GM21723 (cell line): Measurements from ENCODE around the gene SLC25A25.
"Not testable (repeated sequence)": the region's sequence is repeated elsewhere in the genome, so short reads cannot be mapped to it uniquely, and the experiment has no call there.

Source experiments
- ATAC-seq: cut with Tn5 transposase; IDR thresholded peaks from one replicate; pipeline ENCODE4 v1.9.1; 2021; ENCODE audit warnings: mild to moderate bottlenecking, moderate library complexity; ENCODE audit not compliant: unreplicated experiment

SLC25A25 gene

DNA sequence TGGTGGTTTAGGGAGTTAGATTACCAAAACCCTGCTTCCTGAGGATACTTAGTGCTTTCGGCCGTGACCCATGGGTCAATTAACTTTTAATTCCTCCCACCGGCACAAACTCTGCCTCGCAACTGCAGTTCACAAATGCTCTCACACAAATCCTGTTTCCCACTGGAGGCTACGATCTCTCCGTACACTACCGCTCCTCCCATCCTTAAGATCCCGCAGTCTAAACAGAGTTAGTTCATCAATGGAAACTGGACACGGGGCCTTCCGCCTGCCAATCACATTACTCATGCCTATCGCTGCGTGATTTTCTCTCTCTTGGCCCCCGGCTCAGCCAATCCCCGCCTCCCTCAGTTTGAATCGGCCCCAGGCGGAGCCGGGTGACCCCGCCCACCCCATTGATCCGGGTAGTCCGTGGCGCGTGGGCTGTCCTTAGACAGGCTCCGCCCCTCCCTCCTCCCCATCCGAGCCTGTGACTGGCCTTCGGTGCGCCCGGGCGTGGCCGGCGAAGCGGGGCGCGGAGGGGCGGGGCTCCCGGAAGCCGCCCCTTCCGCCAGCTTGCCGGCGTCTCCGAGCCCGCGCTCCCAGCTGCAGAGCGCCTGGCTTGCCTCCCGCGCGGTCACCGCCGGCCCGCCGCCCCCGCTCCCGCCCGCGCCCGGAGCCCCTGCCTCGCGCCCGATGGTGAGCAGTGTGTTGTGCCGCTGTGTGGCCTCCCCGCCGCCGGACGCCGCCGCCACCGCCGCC is at the start of gene SLC25A25:
SLC25A25 (plus strand) TSS at position 588 of the 741 bp plus-strand sequence; CDS start at position 676, 88 bp downstream.
- peak; percentile 65 for ATAC-seq

DNA sequence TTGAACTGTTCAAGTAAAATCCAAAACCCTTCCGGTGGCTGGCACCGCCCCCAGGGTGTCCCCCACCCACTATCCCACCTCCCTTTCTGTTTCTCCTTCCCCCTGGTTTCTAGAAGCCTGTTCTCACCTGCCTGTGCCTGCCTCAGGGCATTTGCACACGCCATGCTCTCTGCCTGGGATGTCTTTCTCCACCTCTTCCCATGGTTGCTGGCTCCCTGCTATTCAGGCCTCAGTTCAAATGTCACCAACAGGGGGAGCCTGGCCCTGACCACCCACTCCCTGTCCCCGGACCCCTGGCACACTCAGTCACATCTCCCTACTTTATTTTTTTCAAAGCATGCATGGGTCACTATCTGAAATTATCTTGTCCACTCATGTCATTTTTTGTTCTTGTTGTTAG is 47.3 kb upstream of the SLC25A25 start:
- ATAC-seq = no peak

DNA sequence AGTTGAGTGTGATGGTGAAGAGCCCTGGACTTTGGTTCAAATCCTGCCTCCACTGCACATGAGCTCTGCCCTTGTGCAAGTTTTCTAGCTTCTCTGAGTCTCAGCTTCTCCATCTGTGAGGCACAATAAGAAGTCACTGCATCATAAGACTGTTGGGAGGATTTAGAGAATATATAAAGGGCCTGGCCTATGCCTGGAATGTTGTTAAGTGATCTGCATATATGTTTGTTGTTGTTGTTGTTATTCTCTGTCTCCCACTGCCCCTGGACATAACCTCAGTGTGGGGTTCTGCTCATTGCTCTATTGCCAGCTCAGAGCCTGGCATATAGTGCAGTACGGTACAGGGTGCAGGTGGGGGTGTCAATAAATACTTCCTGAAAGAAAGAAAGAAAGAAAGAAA is 46.9 kb upstream of the SLC25A25 start:
- ATAC-seq = no peak

DNA sequence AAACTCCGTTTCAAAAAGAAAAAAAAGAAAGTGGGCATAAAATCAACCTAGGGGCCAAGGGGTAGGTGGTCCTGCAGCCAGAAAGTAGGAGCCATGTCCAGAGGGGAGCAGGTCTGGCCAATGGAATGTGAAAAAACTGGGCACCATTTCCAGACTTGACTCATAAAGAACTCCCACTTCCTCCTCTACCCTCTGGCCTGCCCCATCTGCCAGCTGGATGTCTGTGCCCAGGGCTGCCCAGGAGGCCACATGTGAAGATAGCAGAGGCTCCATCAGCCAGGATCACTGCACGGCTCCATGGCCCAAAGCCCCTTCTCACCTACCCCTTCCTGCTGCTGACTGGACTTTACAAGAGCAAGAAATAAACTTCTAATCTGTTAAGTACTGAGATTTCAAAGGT is 45.1 kb upstream of the SLC25A25 start:
- ATAC-seq = no peak

DNA sequence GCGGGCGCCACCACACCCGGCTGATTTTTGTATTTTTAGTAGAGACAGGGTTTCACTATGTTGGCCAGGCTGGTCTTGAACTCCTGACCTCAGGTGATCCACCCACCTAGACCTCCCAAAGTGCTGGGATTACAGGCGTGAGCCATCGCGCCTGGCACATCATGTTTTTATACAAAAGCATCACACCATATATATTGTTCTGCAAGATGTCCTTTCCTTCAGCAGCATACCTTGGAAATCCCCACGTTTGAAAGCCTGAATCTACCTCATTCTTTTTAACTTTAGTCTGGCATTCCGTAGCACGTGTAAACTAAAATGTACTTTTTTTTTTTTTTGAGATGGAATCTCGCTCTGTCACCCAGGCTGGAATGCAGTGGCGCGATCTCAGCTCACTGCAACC is 44.4 kb upstream of the SLC25A25 start:
- not testable (repeated sequence) for ATAC-seq

DNA sequence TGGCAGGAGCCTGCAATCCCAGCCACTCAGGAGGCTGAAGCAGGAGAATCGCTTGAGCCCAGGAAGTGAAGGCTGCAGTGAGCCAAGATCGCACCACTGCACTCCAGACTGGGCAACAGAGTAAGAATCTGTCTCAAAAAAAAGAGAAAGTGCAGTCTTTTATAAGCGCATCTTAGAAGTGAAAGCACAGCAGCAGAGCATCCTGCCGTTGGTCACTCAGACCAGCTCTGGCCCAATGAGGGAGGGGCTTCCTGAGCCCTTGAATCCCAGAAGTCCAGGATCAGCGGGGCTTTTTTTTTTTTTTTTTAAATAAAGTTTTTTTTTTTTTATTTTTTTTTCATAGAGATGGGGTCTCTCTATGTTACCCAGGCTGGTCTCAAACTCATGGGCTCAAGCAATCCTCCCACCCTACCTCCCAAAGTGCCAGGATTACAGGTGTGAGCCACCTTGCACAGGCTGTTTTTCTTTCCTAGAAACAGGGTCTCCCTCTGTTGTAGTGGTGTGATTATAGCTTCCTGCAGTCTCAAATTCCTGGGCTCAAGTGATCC is 43.2 kb upstream of the SLC25A25 start:
- ATAC-seq = no peak

DNA sequence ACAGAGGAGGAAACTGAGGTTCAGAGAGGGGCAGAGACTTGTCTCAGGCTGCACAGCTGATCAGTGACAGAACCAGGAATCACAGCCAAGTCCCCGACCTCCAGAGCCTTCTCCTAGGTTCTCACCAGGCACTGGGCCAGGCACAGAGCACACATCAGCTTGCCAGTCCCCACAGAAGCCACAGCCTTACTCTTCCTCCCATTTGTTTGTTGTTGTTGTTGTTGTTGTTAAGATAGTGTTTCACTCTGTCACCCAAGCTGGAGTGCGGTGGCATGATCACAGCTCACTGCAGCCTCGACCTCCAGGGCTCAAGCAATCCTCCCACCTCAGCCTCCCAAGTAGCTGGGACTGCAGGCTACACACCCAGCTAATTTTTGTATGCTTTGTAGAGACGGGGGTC is 42.3 kb upstream of the SLC25A25 start:
- no peak for ATAC-seq

DNA sequence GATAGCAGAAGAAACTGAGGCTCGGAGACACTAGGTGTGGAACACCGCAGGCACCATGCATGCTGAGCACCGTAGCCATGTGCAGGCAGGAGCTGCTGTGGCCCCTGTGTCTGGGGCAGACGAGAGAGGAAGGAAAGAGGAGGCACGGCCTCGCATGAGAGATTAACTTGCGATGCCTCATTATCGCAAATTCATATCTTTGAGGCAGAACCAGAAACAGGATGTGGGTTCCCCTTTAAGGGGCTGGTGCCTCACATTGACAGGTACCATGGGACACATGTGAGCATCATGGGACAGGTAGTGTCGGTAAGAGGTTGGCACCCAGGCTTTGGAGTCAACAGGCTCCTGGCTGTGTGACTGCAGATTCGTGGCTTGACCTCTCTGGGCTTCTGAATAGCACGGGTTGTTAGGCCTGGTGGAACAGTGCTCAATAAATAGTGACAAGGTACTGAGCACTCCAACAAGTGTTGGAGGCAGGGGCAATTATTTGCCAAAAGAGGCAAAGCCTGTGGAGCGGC is 41.7 kb upstream of the SLC25A25 start:
- peak; percentile 58 for ATAC-seq

DNA sequence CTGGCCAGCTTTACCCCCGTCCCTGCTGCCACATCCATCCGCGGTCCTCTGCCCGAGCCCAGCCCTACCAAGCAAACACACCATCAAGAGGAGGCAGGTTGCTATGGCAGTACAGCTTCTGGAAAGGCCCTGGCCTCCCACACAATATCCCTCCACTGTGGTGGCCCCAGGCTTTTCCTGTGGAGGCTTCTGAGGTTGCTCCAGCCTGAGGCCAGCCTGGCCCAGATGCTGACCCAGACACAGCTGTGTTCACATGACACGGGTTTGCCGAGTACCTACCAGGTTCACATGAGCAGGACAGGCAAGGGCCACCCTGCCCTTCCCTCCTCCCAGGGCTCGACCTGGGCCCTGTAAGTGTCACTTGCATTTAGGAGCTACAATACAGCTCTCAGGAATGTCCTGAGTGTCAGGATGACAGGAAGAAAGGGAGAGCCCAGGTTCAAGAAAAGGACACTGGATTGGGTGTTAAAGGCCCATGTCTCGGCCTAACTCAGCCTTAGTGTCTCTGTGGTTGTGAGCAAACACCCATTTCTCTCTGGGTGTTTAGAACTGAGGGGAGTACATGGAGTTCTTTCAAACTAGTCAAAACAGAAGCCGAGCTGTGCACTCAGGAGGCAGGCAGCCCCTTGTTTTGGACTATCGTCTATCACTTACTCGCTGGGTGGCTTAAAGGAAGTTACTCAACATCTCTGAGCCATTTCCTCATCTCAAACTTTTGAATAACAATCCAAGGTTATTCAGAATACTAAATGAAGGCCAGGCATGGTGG is 41.1 kb upstream of the SLC25A25 start:
- peak; percentile 19 for ATAC-seq

DNA sequence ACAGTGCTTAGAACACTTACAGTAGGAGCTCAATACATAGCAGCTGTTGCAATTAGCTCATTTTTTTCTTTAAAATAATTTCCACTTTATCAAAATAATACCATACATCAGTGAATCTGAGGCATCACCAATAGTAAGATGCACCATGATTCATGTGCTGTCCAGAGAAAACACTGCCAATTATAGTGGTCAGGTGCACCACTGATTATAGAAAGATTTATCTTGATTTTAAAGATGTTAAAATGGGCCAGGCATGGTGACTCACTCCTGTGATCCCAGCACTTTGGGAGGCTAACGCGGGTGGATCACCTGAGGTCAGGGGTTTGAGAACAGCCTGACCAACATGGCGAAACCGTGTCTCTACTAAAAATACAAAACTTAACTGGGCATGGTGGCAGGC is 40.3 kb upstream of the SLC25A25 start:
- no peak for ATAC-seq

DNA sequence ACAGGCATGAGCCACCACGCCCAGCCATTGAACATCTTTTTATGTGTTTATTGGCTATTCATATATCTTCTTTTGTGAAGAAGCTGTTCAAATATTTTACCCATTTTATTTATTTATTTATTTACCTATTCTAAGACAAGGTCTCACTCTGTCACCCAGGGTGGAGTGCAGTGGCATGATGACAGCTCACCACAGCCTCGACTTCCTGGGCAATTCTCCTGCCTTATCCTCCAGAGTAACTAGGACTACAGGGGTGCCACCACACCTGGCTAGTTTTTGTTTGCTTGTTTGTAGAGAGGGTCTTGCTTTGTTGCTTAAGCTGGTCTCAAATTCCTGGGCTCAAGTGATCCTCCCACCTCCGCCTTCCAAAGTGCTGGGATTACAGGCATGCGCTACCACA is 34.4 kb upstream of the SLC25A25 start:
- ATAC-seq = no peak

DNA sequence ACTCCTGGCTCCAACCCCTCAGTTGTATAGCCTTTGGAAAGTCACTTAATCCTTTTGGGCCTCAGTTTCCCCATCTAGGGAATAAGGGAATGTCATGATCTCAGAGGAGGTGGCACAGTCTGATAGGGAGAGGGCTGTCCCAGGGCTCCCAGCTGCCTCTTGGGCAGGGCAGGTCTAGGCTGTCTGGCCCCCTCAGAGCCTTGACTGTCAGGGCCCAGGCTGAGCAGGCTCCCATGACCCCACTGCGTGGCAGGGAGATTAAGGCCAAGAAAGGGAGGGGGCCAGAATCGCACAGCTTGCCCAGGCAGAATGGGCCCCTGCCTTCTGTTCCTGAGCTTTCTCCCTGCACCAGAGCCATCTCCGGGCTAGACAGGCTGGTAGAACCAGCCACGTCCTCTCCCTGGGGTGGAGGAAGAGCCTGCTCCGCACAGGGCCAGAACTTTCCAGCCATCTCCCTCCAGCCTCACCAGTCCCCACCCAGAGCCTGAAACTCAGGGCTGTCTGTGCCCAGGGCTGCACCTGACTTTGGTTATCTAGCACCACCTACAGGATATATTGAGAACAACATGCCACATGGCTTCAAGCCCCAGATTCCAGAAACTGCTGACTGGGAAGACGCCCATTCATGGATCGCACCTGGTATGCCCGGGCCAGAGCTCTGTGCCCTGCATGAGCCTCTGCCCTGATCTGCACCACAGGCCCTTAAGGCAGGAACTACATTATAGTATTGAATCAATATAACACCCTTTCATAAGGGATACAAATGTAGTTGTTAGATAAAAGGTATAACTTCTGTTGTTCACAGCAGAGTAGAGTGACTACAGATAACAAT is 33.0 kb upstream of the SLC25A25 start:
- peak; percentile 59 for ATAC-seq

DNA sequence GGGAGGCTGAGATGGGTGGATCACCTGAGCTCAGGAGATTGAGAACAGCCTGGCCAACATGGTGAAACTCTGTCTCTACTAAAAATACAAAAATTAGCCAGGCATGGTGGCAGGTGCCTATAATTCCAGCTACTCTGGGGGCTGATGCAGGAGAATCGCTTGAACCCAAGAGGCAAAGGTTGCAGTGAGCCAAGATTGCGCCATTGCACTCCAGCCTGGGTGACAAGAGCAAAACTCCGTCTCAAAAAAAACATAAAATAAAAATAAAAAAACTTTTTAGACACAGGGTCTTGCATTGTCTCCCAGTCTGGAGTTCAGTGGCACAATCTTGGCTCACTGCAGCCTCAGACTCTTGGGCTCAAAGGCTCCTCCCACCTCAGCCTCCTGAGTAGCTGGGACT is 31.5 kb upstream of the SLC25A25 start:
- not testable (repeated sequence) for ATAC-seq

DNA sequence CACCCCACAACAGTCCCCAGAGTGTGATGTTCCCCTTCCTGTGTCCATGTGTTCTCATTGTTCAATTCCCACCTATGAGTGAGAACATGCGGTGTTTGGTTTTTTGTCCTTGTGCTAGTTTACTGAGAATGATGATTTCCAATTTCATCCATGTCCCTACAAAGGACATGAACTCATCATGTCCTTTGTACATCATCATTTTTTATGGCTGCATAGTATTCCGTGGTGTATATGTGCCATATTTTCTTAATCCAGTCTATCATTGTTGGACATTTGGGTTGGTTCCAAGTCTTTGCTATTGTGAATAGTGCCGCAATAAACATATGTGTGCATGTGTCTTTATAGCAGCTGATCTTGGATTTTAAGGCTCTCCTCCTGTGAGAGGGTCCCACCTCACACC is 27.2 kb upstream of the SLC25A25 start:
- not testable (repeated sequence) for ATAC-seq

DNA sequence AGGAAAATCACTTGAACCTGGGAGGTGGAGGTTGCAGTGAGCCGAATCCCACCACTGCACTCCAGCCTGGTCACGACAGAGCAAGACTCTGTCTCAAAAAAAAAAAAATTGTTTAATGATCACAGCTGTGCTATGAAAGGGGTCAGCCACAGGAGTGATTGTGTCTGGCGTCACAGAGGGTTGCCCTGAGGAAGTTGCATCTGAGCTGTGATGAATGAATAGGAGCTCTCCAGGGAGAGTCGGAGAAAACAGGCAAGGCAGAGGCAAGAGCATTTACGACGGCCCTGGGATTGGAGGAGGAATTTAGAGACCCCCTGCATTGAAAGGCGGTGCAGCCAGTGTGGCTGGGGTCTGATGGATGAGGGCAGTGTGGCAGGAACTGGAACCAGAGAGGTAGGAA is 26.0 kb upstream of the SLC25A25 start:
- ATAC-seq = no peak

DNA sequence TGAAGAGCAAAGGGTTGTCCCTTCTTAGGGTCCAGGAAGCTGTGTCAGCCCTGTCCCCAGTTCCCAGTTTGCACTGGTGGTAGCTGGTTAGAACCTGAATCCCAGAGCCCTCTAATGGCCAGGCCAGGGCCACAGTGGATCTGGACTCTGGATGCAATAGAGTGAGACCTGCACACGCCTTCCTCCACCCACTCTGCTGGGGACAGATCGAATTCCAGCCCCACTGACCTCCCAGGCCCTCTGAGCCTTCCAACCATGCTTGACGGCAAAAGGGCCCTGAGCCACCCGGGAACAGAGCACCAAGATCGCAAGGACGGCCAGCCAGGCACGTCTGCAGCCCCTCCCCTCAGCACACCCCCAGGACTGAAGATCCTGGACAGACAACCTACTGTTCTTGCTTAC is 24.6 kb upstream of the SLC25A25 start:
- ATAC-seq = no peak

DNA sequence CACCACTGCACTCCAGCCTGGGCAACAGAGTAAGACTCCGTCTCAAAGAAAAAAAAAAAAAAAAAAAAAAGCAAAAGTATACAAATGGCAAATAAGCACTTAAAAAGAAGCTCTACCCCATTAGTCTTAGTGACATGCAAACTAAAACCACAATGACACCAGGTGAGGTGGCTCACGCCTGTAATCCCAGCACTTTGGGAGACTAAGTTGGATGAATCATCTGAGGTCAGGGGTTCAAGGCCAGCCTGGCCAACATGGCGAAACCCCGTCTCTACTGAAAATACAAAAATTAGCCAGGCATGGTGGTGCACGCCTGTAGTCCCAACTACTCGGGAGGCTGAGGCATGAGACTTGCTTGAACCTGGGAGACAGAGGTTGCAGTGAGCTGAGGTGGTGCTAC is 22.6 kb upstream of the SLC25A25 start:
- ATAC-seq = not testable (repeated sequence)

DNA sequence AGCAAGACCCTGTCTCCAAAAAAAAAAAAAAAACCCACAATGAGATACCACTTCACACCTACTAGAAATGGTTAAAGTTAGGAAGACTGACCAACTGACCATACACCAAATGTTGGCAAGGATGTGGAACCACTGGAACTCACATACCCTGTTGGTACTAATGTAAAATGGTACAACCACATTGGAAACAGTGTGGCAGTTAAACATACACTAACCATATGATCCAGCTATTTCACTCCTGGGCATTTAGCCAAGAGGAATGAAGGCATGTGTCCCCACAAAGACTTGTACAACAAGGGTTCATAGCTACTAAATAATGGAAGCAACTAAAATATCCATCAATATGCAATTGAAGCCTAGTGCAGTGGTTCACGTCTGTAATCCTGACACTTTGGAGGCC is 22.2 kb upstream of the SLC25A25 start:
- ATAC-seq = no peak

DNA sequence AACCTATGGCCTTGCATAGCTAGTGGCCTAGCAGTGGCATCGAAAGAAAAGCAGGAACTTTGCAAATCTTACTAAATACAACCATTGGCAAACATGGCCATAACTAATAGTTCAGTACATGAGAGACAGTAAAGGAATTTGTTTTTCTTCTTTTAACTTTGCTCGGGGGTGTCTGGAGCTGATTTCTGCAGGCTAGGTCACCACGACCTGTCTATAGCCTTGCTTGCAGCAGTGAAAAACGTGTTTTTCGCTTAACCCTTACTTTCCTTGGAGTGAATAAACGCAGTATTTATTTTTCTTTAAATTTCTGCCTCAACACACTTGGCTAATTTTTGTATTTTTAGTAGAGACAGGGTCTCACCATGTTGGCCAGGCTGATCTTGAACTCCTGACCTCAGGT is 20.8 kb upstream of the SLC25A25 start:
- ATAC-seq = no peak

DNA sequence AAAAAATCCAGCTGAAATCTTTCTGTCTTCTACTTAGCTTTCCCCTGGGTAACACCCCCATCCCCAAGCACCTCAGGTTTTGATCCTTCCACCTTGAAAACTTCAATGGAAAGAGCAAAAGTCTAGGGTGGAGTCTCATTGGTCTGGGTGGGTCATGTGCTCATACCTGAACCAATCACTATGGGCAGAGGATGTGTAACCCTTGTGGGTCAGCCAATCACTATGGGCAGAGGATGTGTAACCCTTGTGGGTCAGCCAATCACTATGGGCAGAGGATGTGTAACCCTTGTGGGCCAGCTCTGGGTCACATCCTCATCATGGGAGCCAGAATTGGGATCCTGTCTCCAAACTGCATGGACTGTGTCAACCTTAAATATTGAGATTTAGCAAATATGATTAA is 19.4 kb upstream of the SLC25A25 start:
- ATAC-seq = no peak

DNA sequence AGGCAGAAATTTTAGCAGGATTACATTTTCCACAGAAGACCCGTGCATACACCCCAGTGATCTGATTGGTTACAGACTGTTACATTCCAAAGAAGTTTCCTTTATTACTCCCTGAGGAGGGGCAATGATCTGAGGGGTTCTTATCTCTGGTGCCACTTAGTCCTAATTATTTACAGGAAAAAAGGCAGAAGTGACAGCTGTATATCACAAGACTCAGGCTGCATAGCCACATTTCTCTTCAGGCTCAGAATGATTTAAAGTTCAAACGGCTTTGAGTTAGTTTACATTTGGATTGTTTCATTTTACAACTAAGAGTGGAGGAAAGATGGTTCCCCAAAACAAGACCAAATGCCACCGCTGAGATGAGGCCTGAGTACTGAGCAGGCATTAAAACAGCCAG is 18.2 kb upstream of the SLC25A25 start:
- no peak for ATAC-seq
